Neural cell (in vitro differentiated cells): ENCODE measurements around the gene ARHGEF26. TPM values are rescaled to one million over a fixed set of nuclear protein-coding genes. Genes with fewer than 3 reads are reported as not detected.

Experiments
- H2AFZ ChIP-seq: fragments of 200-600, 300-800 bp; sonication (generic), shearing (Covaris generic); 2 replicates; pipeline ENCODE4 v1.6.0; 2014; ENCODE audit warnings: low read depth, mild to moderate bottlenecking, antibody characterized with exemption, low read length, moderate library complexity
- H3F3A ChIP-seq: fragments of 200-600 bp; shearing (Covaris generic); 2 replicates; pipeline ENCODE4 v1.6.1; 2016; ENCODE audit warnings: mild to moderate bottlenecking, moderate library complexity, mixed read lengths, antibody characterized with exemption, low read length; ENCODE audit not compliant: insufficient read depth, poor library complexity, severe bottlenecking
- H3K27ac ChIP-seq: fragments of 200-600, 300-800 bp; sonication (generic), shearing (Covaris generic); 2 replicates; pipeline ENCODE4 v1.5.1; 2014; ENCODE audit warnings: mild to moderate bottlenecking, low read length, moderate library complexity
- H3K27me3 ChIP-seq: fragments of 300-800, 200-600 bp; sonication (generic), shearing (Covaris generic); 2 replicates; pipeline ENCODE4 v1.6.0; 2014; ENCODE audit warnings: mild to moderate bottlenecking, low read depth, low read length, moderate library complexity; ENCODE audit not compliant: insufficient read depth
- H3K36me3 ChIP-seq: fragments of 300-800, 200-600 bp; sonication (generic), shearing (Covaris generic); 2 replicates; pipeline ENCODE4 v1.5.1; 2014; ENCODE audit warnings: mild to moderate bottlenecking, antibody characterized with exemption, low read length, moderate library complexity; ENCODE audit not compliant: insufficient read depth
- H3K4me2 ChIP-seq: fragments of 300-800, 200-600 bp; sonication (generic), shearing (Covaris generic); 2 replicates; pipeline ENCODE4 v1.6.0; 2014; ENCODE audit warnings: mild to moderate bottlenecking, low read length
- H3K4me3 ChIP-seq: fragments of 300-800, 200-600 bp; sonication (generic), shearing (Covaris generic); 2 replicates; pipeline ENCODE4 v1.5.1; 2014; ENCODE audit warnings: mild to moderate bottlenecking, low read length, moderate library complexity
- H3K79me2 ChIP-seq: fragments of 200-600 bp; shearing (Covaris generic); replicated peaks from 2 replicates; pipeline ENCODE4 v1.6.0; 2014; ENCODE audit warnings: mild to moderate bottlenecking, low read length, moderate library complexity; ENCODE audit not compliant: insufficient read depth
- H3K9ac ChIP-seq: fragments of 300-800, 200-600 bp; sonication (generic), shearing (Covaris generic); 2 replicates; pipeline ENCODE4 v1.6.1; 2016; ENCODE audit warnings: mild to moderate bottlenecking, low read length, mixed read lengths
- H3K9me2 ChIP-seq: fragments of 200-600 bp; shearing (Covaris generic); 2 replicates; pipeline ENCODE4 v1.6.1; 2016; ENCODE audit warnings: mild to moderate bottlenecking, low read length, mixed read lengths; ENCODE audit not compliant: insufficient read depth
- H3K9me3 ChIP-seq: fragments of 200-600, 300-800 bp; sonication (generic), shearing (Covaris generic); 2 replicates; pipeline ENCODE4 v1.6.1; 2016; ENCODE audit warnings: mild to moderate bottlenecking, mixed run types, low read length, moderate library complexity, mixed read lengths
- H4K20me1 ChIP-seq: fragments of 200-600 bp; shearing (Covaris generic); 2 replicates; pipeline ENCODE4 v1.6.1; 2016; ENCODE audit warnings: mild to moderate bottlenecking, mixed run types; ENCODE audit not compliant: insufficient read depth
- CTCF ChIP-seq: fragments of 450-650 bp; IDR thresholded peaks from 2 replicates; pipeline ENCODE4 v1.5.1; 2014; ENCODE audit warnings: antibody characterized with exemption, mild to moderate bottlenecking, moderate library complexity; ENCODE audit not compliant: poor library complexity, severe bottlenecking
- EP300 ChIP-seq: fragments of 450-650 bp; conservative IDR thresholded peaks from 2 replicates; pipeline ENCODE4 v1.6.1; 2014; ENCODE audit warnings: antibody characterized with exemption, mild to moderate bottlenecking, moderate library complexity; ENCODE audit not compliant: poor library complexity, severe bottlenecking
- EZH2 ChIP-seq: fragments of 200-600, 300-800 bp; shearing (Covaris generic), sonication (generic); IDR thresholded peaks from 2 replicates; pipeline ENCODE4 v1.6.1; 2014; ENCODE audit warnings: antibody characterized with exemption, low read length, borderline replicate concordance, mild to moderate bottlenecking; ENCODE audit not compliant: insufficient read depth, poor library complexity, severe bottlenecking
- MXI1 ChIP-seq: fragments of 450-650 bp; conservative IDR thresholded peaks from 2 replicates; pipeline ENCODE4 v1.6.1; 2014; ENCODE audit warnings: antibody characterized with exemption, mild to moderate bottlenecking; ENCODE audit not compliant: poor library complexity, severe bottlenecking
- POLR2AphosphoS5 ChIP-seq: IDR thresholded peaks from 2 replicates; pipeline ENCODE4 v1.6.1; 2012
- RAD21 ChIP-seq: fragments of 450-650 bp; conservative IDR thresholded peaks from 2 replicates; pipeline ENCODE4 v1.6.1; 2014; ENCODE audit warnings: antibody characterized with exemption, mild to moderate bottlenecking, moderate library complexity
- REST ChIP-seq: IDR thresholded peaks from 2 replicates; pipeline ENCODE4 v1.6.1; 2012; ENCODE audit warnings: borderline replicate concordance
- SMC3 ChIP-seq: fragments of 450-650 bp; conservative IDR thresholded peaks from 2 replicates; pipeline ENCODE4 v1.6.1; 2014; ENCODE audit warnings: antibody characterized with exemption, mild to moderate bottlenecking, moderate library complexity; ENCODE audit not compliant: poor library complexity
- TAF1 ChIP-seq: IDR thresholded peaks from 2 replicates; pipeline ENCODE4 v1.6.1; 2012; ENCODE audit warnings: low read depth
- polyA plus RNA-seq: library from polyadenylated mRNA; depleted of rRNA; stranded (reverse); fragments of >200 nt; gene quantifications from 2 replicates; pipeline ENCODE4 v1.2.3, GENCODE V29; 2014

The ARHGEF26 gene
- polyA plus RNA-seq, 1 donor from 2014 or later, result 5.7 TPM

DNA sequence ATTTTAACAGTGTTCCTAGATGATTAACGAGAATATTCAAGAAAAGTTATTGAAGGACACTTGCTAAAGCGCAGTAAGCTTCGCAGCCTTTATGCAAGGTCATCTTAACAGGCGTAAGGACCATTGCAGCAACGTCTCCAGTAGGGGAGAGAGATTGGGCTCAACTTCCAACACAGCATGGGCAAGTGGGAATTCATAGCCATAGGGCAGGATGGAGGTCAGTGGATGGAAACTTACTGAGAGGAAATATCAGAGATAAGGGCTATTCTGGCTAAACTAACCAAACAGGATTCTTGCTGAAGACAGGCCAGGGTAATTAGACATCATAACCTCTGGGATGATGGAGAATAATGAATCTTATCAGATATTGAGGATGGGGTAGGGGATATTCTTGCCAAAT is 120.3 kb downstream of the ARHGEF26 start:
- H3K27ac ChIP-seq, result no peak overlapping the region
- no peak overlapping the region for H3K4me3 ChIP-seq
- no peaks in the 10 kb centered on the region for H3K27me3 ChIP-seq
- H3K9me3 ChIP-seq, result no peaks in the 10 kb centered on the region
- no peaks in the 10 kb centered on the region for H4K20me1 ChIP-seq
- H3K9ac ChIP-seq, result no peak overlapping the region
- no peak overlapping the region for H2AFZ ChIP-seq
- H3K79me2 ChIP-seq, result no peaks in the 10 kb centered on the region
- TF ChIP-seq CTCF, result no peak
- no peak for TF ChIP-seq EP300
- no peak for TF ChIP-seq RAD21
- no peak for TF ChIP-seq MXI1
- no peak for TF ChIP-seq REST
- no peak for TF ChIP-seq POLR2AphosphoS5
- TF ChIP-seq EZH2, result no peak
- TF ChIP-seq SMC3, result no peak
- TF ChIP-seq TAF1, result no peak
- no peaks in the 10 kb centered on the region for H3K36me3 ChIP-seq
- no peak overlapping the region for H3K4me2 ChIP-seq
- no peaks in the 10 kb centered on the region for H3K9me2 ChIP-seq
- no peaks in the 10 kb centered on the region for H3F3A ChIP-seq

GRCh38 chr3:154242766-154243165 is 121.6 kb downstream of the ARHGEF26 start:
- H3K27ac ChIP-seq, result no peak overlapping the region
- H3K4me2 ChIP-seq, result no peak overlapping the region
- H3F3A ChIP-seq, result no peaks in the 10 kb centered on the region
- TF ChIP-seq EP300, result no peak
- H3K27me3 ChIP-seq, result no peaks in the 10 kb centered on the region
- H3K9me3 ChIP-seq, result no peaks in the 10 kb centered on the region
- H3K79me2 ChIP-seq, result no peaks in the 10 kb centered on the region
- H3K9me2 ChIP-seq, result no peaks in the 10 kb centered on the region
- no peaks in the 10 kb centered on the region for H4K20me1 ChIP-seq
- no peak overlapping the region for H3K4me3 ChIP-seq
- H3K36me3 ChIP-seq, result no peaks in the 10 kb centered on the region
- H3K9ac ChIP-seq, result no peak overlapping the region
- H2AFZ ChIP-seq, result no peak overlapping the region

- Histone ChIP-seq H3K9ac (no peak overlapping the region), H3K9me2 (no peaks in the 10 kb centered on the region), H3K79me2 (no peaks in the 10 kb centered on the region), H3K4me3 (no peak overlapping the region), H3K36me3 (no peaks in the 10 kb centered on the region), H3K9me3 (no peaks in the 10 kb centered on the region), H3K27ac (no peak overlapping the region), H2AFZ (no peak overlapping the region), H3K4me2 (no peak overlapping the region), H3K27me3 (no peaks in the 10 kb centered on the region), H4K20me1 (no peaks in the 10 kb centered on the region), H3F3A (no peaks in the 10 kb centered on the region)
- no peak for TF ChIP-seq RAD21
- no peak for TF ChIP-seq EP300
- TF ChIP-seq MXI1, result no peak
- TF ChIP-seq TAF1, result no peak
- TF ChIP-seq SMC3, result no peak
- TF ChIP-seq CTCF, result no peak
- TF ChIP-seq POLR2AphosphoS5, result no peak
- TF ChIP-seq EZH2, result no peak
- TF ChIP-seq REST, result no peak
Measured at GRCh38 chr3:154243353-154243752, 122.2 kb downstream of the ARHGEF26 start.
